Stimulated activated CD4-positive, alpha-beta T cell treated with anti-CD3 and anti-CD28 coated beads, Interleukin-12 subunit alpha, Interleukin-12 subunit beta, amount 100 ng/mL, for 24 hours (primary cell): ENCODE results near the gene ACTN1.

ENCODE experiments used
- DNase-seq, 2 experiments: peaks; one replicate each; pipeline ENCODE4 v3.0.0-alpha.2; 2020; ENCODE audit warnings: low read depth in 2 of 2

ACTN1 gene

DNA sequence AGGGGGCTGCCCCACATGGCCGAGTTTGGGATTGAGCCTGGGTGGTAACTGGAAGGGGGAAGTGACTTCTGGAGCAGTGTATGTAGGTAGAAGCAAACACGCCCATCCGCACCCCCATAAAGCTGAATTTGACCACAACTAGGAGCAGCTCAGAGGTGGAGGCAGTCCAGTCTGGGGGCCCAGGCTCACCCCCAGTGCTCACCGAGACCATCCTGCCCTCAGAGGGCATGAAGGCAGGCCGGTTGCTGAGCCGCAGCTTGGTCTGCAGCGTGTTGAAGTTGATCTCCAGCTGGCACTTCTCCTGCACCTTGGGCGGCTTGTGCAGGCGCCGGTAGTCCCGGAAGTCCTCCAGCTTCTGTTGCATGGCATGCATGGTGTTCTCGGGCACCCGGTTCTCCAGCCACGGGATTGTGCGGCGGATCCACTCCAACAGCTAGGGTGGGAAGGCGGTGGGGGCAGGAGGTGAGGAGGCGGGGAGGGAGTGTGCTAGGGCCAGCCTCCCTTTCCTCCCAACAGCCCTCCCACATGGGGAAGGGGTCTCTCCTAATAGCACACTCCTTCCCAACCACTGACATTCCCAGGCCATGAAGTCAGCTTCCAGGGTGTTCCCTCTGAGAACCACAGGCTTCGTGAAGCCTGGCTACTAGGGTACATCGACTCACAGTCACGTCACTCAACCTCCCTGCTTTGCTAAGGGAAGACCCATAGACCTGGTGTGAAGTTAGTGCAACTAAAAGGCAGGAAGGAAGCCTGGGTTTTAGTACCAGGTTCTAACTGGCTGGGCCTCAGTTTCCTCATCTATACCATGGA lies 87.0 kb downstream of the ACTN1 start:
- DNase-seq = no peak

DNA sequence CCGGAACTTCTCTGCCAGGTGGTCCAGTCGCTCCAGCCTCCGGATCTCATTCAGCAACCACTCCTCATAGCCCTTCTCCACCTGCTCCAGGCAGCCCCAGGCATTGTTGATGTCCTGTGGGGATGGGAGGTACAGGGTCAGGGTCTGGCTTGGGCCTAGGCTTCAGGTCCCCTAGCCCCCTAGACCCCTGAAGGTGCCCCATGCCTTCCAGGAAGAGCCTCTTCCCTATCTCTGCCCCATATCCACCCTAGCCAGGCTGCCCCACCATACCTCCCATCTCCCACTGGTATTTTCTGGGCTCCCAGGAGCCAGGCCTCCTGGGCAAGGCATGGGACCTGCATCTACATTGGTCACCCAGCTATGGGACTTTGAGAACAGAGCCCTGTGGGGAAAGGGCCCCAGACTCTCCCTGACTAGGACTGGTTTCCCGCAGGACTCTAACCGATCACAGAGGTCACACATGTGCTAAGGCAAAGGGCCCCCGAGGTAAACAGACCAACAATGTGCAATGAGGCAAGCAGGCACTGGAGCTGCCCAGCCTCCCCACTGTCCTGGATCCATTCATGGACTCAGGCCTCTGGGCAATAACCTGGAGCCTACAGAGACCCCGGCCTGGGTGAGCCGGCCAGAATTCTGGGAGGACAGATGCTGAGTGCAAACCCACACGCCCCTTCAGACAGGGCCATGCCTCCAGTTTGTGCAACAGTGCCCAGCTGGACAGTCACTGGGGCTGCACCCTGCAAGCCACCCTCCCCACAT lies 88.8 kb downstream of the ACTN1 start:
- DNase-seq = no peak

DNA sequence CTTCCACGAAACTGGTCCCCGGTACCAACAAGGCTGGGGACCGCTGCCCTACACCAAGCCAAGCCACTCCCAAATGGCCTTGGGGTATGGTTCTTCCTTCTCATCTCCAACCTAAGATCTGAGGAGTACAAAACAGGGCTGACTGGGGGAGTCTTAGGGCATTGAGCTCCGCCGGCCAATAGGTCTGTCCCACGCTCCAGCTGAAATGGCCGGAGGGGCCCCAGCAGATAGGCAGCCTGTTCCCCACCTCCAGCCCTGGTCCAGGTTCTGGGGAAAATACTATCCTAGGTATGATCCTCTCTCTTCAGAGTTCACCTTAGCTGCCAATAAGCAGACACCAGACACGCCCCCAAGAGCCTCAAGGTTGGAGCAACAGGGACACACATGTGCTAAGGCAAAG lies 90.2 kb downstream of the ACTN1 start:
- DNase-seq = no peak

DNA sequence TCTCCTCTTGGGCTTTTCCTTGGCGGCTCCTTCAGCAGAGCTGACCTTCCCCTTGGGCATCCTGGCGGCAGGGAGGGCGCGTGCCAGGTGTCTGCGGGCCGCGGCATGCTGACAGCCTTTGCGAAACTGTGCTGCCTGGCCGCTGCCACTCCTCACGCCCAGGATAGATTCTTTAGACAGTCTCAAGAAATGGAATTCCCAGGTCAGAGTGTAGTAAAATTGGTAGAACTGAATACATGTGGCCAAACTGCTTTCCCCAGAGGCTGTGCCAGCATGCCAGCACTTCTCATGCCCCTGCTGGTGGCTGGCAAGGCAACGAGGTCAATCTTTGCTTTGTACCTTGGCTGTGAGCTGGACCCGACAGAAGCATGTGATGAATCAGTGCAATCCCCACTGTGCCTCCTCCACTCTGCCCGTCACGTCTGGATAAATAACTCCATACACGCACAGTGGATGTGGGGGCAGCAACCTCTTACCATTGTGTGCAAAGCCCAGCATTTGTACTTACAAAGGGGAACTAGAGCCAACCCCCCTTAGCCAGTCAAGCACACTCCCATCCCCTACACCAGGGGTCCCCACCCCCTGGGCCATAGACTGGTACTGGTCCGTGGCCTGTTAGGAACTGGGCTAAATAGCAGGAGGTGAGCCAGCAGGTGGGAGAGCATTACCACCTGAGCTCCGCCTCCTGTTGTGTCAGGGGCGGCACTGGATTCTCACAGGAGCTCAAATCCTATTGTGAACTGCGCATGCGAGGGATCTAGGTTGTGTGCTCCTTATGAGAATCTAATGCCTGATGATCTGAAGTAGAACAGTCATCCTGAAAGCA lies 90.9 kb downstream of the ACTN1 start:
- no peak for DNase-seq

DNA sequence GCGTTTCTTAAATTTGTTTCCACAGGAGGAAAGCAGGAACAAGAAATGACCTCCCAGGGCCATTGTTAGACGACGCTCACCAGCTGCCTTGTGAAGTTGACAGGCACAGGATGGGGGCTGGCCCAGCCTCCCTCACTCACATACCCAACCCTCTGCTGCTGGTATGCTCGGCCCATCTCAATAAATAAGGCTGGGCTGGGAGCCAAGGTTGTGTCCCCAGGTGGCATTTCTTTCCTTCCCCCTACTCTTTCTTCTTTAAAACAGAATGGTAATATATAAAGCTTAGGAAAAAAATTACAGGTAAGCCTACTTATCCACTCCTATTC lies 93.0 kb downstream of the ACTN1 start:
- no peak for DNase-seq

DNA sequence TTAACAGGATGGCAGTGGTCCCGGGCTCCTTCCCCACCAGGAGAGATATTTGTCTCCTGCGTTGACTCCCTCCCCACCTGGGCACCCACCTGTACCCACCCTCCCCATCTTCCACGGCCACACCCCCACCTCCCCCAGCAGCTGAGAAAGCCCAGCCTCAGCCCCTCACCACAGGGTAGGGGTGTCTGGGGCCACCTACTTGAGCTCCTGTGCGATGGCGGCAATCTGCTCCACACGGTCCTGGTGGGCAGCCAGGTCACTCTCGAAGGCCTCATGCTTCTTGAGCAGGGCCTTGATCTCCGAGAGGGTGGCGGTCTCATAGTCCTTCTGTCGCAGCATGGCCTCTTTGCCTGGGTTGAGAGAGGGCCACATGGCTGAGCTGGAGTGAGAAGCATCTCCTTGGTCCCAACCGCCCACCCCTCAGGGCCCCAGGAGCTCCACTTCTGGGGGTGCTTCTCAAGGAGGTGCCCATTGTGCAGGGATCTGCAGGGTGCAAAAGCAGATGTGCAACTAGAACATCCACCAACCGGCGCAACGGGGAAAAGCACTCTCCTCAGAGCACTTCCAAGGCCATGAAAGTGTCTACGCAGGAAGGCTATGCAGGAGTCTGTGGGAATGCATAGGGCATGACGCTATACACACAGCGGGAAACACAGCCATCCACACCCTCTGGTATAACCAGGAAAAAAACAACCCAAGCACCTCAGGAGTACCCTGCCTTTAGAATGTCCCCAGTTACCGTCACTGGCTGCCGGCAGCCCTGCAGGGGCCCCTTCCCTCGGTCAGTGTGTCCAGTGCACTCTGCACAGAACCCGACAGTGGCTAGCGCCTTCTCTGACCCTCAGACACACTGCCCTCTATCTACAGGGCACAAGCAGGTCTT lies 93.6 kb downstream of the ACTN1 start:
- DNase-seq = no peak

DNA sequence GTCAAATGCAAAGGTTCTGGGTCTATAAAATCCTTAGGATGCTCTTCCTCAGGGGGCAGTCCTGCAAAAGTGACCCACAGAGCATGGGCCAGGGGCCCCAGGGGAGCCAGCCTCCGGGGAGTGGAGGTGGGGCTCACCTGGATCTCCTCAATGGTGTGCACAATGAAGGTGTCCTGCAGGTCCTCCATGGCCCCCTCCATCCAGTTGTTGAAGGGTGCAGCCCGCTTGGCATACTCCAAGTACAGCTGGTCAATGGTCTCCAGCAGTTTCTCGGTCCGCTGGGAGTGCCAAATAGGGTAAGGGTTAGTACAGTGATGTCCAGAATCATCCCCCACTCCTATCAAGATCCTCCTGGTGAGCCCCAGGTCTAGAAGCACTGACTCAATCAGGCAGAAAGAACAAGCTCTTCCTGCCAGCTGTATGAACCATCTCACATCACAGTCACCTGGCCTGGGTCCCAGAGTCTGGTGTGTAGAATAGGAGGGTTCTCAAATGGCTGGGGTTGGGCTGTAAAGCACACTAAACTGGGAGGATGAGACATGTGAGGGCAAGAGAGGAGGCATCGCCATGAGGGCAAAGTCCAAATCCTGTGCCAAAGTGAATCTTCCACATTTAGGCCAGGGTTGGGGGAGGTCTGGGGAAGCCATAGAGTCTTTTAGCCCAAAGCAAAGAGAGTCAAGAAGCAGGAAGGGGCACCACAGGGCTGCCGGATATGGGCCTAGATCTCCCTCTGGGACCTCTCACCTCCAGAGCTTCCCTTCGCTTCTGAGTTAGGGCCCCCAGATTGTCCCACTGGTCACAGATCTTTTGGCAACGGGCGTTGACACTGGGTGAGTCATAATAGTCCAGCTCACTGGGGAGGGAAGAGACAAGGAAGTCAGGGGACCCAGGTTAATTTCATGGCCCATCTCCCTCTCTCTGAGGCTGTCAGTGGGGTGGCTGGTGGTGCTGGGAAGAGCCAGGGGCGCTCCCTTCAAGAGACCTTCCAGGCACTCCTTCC lies 94.8 kb downstream of the ACTN1 start:
- DNase-seq = no peak

DNA sequence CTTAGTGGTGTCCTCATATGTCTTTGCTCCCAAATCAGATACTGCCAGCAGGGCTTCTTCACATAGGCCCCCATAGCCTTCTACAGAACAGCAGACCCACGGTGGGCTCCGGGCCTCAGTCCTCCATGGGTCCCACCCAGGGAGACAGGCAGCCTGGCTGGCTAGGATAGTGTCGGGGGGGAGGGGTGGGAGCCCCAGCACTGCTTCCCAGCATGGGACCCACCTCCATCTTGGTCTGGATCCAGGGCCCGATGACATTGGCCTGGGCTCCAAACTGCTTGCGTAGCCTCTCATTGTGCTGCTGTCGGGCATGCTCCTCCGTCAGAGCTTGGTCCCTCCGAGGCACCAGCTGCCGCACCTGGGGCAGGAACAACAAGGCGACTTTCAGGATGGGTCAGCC lies 96.9 kb downstream of the ACTN1 start:
- DNase-seq = no peak

DNA sequence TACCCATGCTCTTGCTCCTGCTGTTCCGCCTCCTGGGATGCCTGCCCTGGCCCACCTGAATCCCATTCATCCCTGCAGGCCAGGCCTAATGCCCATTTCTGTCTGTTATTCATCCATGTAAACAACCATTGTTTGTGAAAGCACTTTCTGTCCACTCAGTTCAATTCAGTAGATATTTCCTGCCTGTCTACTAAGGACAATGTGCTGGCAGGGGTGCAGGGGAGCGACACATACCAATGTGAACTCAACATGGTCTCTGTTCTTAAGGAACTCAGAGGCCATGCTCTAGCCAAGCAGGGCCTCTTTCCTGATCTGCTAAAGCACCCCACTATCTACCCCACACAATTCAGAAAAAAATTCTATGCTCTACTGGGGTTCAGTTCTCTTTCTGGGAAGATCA lies 97.7 kb downstream of the ACTN1 start:
- DNase-seq = no peak

DNA sequence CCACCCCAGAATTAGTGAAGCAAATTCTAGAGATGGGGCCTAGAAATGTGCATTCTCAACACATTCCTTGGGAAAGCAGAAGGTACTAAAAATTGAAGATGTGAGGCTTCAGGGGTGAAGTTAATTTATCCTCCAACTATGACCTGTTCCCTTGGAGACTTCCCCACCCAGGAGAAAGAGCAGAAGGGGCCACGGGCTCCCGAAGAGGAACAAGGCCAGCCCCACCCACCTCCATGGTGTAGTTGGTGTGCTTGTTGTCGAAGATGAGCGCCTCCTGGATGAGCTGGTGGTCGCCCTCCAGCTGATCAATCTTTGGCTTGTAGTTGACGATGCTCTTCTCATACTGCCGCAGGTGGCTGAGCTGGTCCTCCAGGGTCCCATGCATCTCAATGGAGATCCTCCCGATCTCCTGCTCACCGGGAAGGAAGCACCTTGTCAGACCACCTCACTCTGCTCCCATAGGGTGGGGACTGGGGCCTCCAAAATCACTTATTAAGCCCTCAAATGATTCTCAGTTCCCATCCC lies 98.5 kb downstream of the ACTN1 start:
- DNase-seq = no peak

DNA sequence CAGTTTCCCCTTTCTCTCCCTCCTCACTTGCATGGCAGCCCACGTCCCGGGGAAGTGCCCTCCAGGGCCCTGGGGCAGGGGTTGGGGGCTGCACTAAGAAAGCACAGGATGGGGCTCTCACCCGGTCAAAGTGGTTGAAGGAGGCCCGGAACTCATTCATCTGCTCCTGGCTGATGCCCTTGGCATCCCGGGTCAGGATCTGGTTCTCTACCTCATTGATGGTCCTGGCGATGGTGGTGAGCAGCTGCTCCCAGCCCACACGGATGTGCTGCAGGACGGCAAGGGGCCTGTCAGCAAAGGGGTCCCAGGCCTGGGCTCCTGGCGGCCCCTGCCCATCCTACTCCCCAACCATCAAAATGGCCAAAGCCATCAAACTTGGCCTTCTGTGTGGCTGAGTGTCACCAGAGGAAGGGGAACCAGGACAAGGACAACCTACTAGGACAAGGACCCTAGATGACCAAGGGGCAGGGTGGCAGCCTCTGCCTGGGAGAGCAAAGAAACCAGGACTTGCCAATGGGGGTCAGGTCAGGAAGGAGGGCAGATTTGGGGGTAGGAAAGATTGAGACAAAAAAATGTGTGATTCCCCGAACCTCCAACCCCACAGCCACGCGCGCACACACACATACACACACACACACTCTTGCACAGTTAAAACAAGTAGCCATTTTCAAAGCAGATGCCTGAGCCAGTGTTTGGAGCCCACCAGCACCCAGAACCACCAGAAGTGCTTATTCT lies 99.1 kb downstream of the ACTN1 start:
- no peak for DNase-seq

DNA sequence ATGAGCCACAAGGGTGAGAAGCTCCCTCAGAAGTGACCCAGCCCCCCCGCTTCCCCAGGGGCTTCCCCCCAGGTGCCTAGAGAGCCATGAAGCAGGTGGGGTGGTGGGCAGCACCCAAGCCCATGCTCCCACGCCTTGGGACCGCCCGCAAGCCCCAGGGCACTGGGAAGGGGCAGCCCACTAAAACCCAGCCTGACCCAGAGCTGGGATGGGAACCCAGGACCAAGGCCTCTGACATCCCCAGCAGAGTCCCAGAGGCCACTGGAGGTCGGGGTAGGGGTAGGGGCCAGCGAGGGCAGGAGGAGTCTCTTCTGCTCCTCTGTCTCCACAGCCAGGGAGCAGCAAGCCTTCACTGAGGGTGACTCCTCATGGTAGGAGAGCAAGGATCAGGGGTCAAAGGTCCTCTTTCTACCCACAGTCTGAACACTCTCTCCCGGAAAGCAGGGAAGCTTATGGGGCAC lies 99.8 kb downstream of the ACTN1 start:
- DNase-seq = no peak

DNA sequence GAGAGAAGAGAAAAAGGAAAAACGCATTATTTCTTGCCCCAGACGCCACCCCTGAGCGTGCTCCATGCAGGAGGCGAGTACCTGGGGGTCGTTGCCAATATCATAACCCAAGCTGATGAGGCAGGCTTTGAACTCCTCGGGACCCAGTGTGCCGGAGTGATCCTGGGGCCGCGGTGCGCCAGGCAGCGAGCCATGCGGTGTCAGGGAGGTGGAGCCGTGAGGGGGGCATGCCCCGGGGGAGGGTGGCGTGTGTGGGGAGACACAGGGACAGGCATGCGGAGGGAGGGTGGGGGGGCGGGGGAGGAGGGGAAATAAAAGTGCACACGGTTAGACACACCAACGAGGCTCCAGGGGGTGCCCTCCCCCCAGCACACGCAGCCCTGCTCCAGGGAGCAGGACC lies 100.2 kb downstream of the ACTN1 start:
- no peak for DNase-seq

DNA sequence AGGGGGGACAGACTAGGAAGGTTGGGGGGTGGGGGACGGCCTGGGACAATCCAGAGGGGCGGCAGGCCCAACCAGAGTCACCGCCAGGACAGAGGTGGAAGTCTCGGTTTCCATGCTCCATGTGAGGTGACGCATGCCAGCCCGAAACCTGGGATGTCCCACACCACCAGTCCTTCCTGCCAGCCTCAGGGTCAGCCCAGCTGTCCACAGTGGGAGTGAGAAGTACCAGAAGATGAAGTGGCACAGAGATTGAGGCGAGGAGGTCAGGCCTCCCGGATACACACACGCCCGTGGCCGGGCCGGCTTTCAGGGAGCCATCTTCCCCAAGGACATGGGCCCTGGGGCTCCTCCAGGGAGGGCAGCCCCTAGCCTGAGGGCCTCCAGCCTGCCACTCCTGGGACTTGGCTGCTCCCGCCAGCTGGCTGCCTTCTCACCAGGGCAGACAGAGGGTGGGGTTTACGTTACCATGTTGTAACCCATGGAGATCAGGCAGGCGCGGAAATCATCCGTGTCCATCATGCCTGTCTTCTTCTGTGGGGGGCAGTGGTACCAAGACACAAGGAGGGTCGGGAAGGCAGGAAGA lies 101.0 kb downstream of the ACTN1 start:
- no peak for DNase-seq

DNA sequence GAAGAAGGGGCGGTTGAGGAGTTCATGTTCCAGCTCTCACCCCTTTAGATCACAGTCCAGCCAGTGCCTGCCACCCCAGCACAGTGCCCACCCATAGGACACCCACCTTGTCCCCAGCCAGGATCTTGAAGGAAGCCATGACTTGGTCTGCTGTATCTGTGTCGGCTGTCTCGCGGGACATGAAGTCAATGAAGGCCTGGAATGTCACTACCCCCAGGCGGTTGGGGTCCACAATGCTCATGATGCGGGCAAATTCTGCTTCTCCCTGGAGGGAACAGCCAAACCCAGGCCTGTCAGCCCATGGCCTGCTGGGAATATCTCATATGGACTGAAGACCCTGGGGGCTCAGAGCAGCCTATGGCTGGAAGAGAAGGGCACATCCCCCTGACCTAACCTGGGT lies 102.1 kb downstream of the ACTN1 start:
- no peak for DNase-seq

DNA sequence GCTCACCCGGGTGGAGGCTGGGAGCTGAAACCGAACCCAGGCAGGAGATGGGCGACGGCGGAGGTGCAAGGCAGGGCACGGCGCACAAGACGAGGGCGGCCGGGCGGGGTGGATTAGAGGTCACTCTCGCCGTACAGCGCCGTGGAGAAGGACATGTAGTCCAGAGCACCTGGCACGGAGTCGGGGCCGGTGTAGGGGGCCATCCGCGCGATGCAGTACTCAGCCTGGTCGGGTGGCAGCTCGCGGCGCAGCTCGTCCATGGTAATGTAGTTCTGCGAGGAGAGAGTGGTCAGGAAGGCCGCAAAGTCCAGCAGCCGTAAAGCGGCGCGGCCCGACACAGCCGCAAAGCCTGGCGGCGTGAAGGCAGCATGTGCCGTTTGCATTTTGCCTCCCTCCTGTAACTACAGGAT lies 104.4 kb downstream of the ACTN1 start:
- no peak for DNase-seq

DNA sequence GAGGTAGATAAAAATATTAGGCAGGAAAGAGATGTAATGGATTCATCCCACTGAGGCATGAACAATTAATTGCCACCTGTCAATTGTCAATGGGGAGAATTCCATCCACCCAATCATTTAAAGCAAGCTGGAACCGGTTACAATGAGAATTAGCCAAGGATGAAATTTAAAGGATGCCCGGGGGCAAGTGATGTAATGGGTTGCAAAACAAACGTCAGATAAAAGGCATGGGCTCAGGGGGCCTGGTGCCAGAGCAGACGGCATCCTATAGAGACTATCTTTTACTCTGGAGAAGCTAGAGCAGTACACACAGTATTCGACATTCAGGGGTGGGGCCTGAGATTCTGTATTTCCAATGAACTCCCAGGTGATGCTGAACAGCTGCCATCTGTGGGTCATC lies 105.7 kb downstream of the ACTN1 start:
- DNase-seq = no peak

DNA sequence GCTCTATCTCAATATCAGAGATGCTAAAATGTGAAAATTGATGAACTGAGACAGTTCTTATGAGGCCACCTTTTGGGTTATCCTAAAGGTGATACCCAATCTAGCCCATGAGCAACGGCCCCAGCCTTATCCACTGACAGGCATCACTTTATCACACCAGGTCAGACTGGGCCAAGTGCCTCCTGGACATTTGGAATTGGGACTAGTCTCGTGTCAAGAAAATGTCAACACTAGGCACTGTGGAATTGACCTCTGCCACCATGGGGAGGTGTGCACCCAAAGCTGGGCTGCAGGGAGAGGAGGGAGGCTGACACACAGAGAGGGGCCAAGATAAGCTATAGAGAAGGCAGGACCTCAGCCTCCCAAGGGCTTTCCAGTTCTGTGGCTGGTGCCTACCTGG lies 107.7 kb downstream of the ACTN1 start:
- no peak for DNase-seq

DNA sequence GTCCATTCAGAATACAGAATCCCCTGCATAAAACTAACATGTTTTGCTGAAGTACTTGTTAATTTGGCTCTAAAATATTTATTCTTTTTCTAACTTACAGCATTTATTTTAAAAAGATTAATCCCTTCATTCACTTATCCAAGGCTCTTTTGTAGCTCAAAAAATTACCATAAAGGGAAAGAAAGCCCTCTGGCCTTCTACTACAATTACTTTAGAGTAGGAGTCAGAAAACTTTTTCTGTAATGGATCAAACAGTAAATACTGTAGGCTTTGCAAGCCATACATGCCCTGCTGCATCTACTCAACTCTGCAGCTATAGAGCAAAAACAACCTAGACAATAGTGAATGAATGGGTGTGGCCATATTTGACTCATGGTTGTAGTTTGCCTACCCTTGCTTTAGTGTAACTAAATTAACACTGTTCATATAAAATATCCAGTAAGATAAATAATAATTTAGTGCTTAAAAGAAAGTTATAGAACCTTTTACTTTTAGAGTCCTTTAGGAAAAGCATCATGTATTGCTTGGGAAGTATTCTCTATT lies 112.0 kb downstream of the ACTN1 start:
- no peak for DNase-seq
